ENCODE measurements around the gene IRX4. TPM values are rescaled to one million over a fixed set of nuclear protein-coding genes. Genes with fewer than 3 reads are reported as not detected.

IRX4 gene
- 2.0 and 2.3 TPM in 2 replicates for total RNA-seq

DNA sequence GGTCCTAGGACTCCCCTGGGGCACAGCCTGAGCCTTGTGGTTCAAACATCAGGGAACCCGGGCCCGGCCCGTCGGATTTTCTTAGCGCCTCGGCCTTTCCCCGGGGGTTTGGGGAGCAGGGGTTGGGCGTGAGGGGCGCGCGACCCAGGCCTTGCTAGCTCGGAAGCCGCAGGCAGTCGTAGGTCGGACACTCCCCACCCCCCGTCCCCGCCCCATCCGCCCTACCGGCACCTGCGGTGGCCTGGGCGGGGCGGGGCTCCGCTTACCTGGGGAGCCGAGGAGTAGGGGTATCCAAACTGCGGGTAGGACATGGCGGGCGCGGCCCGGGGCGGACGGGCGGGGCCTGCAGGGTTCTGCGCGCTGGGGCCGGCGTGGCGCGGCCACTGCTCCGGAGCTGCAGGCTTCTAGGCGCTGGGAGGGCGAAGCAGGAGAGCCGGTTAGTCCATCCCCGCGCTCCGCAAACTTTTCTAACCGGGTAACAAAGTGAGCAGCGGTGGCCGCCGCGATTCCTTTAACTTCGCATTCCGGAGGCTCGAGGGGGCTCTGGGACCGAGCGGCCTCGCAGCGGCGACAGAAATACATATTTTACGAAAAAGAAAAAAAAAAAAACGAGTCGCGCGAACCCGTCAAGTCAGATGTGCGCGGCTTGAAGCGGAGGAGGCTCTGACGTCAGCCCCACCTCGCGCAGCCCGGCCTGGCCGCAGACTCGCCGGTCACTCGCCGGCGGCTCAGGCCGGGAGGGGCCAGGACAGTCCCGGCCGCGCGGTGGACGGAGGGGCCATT lies at the start of gene IRX4:
Gene IRX4, minus strand, starts transcription at position 589 of the 783 bp plus-strand sequence. Its CDS starts 278 bp downstream, at position 311.

Other genes with a start within 250 kb of the IRX4 start
- gene MRPL36, start 83.1 kb downstream of the IRX4 start, total RNA-seq: 75.8 and 79.6 TPM in 2 replicates
- 80.5 and 112 TPM in 2 replicates for gene NDUFS6, start 81.5 kb downstream of the IRX4 start, total RNA-seq